Keratinocyte (primary cell): ENCODE data around the gene PCARE. TPM values are rescaled to one million over a fixed set of nuclear protein-coding genes. Genes with fewer than 3 reads are reported as not detected.
A peak's percentile ranks its signal among the peaks of the same experiment; 100 is the strongest.

Experiments
- DNase-seq: peaks from one replicate; pipeline ENCODE4 v3.0.0-alpha.2; 2011; ENCODE audit warnings: low read depth, missing footprints, low spot score
- FAIRE-seq: peaks from 2 replicates; lab custom pipeline; 2011; peaks lifted over from hg19 to GRCh38; lab: Jason Lieb, UNC
- H2AFZ ChIP-seq: 2 replicates; pipeline ENCODE4 v1.6.0; 2012; ENCODE audit warnings: low read length, control low read depth, inconsistent platforms; ENCODE audit not compliant: control insufficient read depth
- H3K27ac ChIP-seq: 2 replicates; pipeline ENCODE4 v1.5.1; 2011; ENCODE audit warnings: low read length; ENCODE audit not compliant: control insufficient read depth, insufficient read depth
- H3K27me3 ChIP-seq: 3 replicates; pipeline ENCODE4 v1.6.0; 2011; ENCODE audit warnings: low read length; ENCODE audit not compliant: control insufficient read depth, insufficient read depth; ENCODE audit errors: extremely low read depth
- H3K36me3 ChIP-seq, 2 experiments: 2 replicates in 1 of 2; 3 replicates in 1 of 2; pipeline ENCODE4 v1.5.1; 2011; ENCODE audit warnings: low read length in 2 of 2, mild to moderate bottlenecking in 1 of 2; ENCODE audit not compliant: control insufficient read depth in 2 of 2, insufficient read depth in 2 of 2; ENCODE audit errors: extremely low read depth in 1 of 2
- H3K4me1 ChIP-seq: 3 replicates; pipeline ENCODE4 v1.5.1; 2011; ENCODE audit warnings: low read length; ENCODE audit not compliant: control insufficient read depth, insufficient read depth; ENCODE audit errors: extremely low read depth
- H3K4me2 ChIP-seq: 3 replicates; pipeline ENCODE4 v1.6.0; 2011; ENCODE audit warnings: low read depth, low read length; ENCODE audit not compliant: control insufficient read depth, insufficient read depth; ENCODE audit errors: extremely low read depth
- H3K4me3 ChIP-seq, 3 experiments: fragments of 200-600 bp in 1 of 3; sonication (generic) in 1 of 3; 2 replicates in 2 of 3; 3 replicates in 1 of 3; pipeline ENCODE4 v1.5.1; 2011 to 2016; ENCODE audit warnings: low read length in 3 of 3, mild to moderate bottlenecking in 3 of 3, control low read depth in 2 of 3, inconsistent platforms in 1 of 3, low read depth in 1 of 3, mixed read lengths in 1 of 3, mixed run types in 1 of 3, moderate library complexity in 1 of 3; ENCODE audit not compliant: control insufficient read depth in 2 of 3, insufficient read depth in 2 of 3; ENCODE audit errors: extremely low read depth in 1 of 3
- H3K79me2 ChIP-seq: 2 replicates; pipeline ENCODE4 v1.6.0; 2012; ENCODE audit warnings: low read length; ENCODE audit not compliant: control insufficient read depth, insufficient read depth
- H3K9ac ChIP-seq: 3 replicates; pipeline ENCODE4 v1.6.0; 2011; ENCODE audit warnings: low read length; ENCODE audit not compliant: control insufficient read depth, insufficient read depth; ENCODE audit errors: extremely low read depth
- H3K9me1 ChIP-seq: 3 replicates; pipeline ENCODE4 v1.6.0; 2011; ENCODE audit warnings: low read length; ENCODE audit not compliant: control insufficient read depth, insufficient read depth; ENCODE audit errors: extremely low read depth
- H3K9me3 ChIP-seq: 2 replicates; pipeline ENCODE4 v1.5.1; 2012; ENCODE audit warnings: low read depth, low read length; ENCODE audit not compliant: control insufficient read depth
- H4K20me1 ChIP-seq: 3 replicates; pipeline ENCODE4 v1.6.0; 2011; ENCODE audit warnings: low read length; ENCODE audit not compliant: control insufficient read depth, insufficient read depth; ENCODE audit errors: extremely low read depth
- EZH2 ChIP-seq: IDR thresholded peaks from one replicate; pipeline ENCODE4 v1.6.1; 2012; ENCODE audit warnings: inconsistent platforms, mild to moderate bottlenecking, low read length, moderate library complexity
- dilution Hi-C: fragments of 300-500 bp; cut with MboI; formaldehyde crosslinking; loops from one replicate; pipeline ENCODE4 v1.7.0; 2020; ENCODE audit warnings: low sequenced_read_pairs; ENCODE audit not compliant: extremely low pct_ligation_motif_present
- polyA plus RNA-seq, 5 experiments: library from polyadenylated mRNA; depleted of rRNA in 3 of 5; stranded (reverse) in 3 of 5; stranded (forward) in 1 of 5; unstranded in 1 of 5; fragments of >200 nt; gene quantifications; 1 replicate in 1 of 5; 2 replicates in 3 of 5; 3 replicates in 1 of 5; pipeline versions ENCODE4 v1.2.1 to v1.2.3, GENCODE V29; 2011 to 2012; ENCODE audit warnings: missing spikeins in 2 of 5, low read depth in 1 of 5, low replicate concordance in 1 of 5
- TF ChIP-seq, protein P1 (sequence below), 3 experiments: IDR thresholded peaks in 1 of 3; conservative IDR thresholded peaks in 1 of 3; optimal IDR thresholded peaks in 1 of 3; 2 replicates in 2 of 3; 3 replicates in 1 of 3; pipeline versions ENCODE3 to v1.5.1; 2011; ENCODE audit warnings: low read length in 3 of 3, mild to moderate bottlenecking in 3 of 3, moderate library complexity in 2 of 3, control low read depth in 1 of 3, inconsistent platforms in 1 of 3; ENCODE audit not compliant: insufficient read depth in 2 of 3; ENCODE audit errors: extremely low read depth in 1 of 3

The PCARE gene
- polyA plus RNA-seq, 1 donor (not counting 4 experiments of a cell fraction or from before 2014, with no cell fraction given), result not detected

DNA sequence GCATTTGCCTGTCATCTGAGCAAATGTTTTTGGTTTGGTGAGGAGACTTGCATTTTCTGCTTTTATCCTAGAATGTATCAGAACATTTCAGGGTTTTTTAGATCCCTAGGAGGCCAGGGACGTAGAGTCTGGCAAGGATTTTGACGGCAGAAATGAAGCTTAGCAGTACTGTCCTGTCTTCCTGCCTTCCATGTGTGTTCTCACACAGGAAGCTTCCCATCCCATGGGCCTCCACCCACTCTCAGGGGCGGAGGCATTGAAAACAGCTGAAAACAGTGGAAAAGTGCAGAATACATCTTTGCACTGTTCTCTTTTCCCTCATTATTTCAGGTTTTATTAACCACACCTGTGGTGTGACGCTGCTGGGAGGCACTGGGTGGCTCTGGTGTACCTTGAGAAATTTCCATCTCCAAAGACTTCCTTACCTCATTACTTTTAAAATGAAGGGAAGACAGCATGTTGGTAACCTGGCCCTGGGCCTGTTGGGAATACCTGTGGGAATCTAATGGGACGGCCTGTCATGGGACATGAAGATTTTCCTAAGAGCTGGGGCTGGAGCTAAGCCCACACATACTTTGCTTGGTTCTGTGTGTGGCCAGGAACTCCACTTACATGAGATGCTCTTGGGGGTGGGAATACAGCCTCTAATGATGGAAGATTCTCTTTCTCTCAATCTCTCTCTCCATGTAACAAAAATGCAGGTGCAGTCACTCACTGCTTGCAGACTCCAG is 20.5 kb downstream of the PCARE start:
- Histone ChIP-seq H3K27ac (peak overlapping the region; percentile 52), H2AFZ (peak overlapping the region; percentile 42), H3K9me1 (no peaks in the 10 kb centered on the region), H3K79me2 (no peaks in the 10 kb centered on the region), H3K9me3 (no peaks in the 10 kb centered on the region), H4K20me1 (no peaks in the 10 kb centered on the region), H3K9ac (peak overlapping the region; percentile 24), H3K4me3 (no peak overlapping the region), H3K4me2 (peak overlapping the region; percentile 13), H3K36me3 (no peaks in the 10 kb centered on the region), H3K27me3 (no peaks in the 10 kb centered on the region), H3K4me1 (peaks cover 16% of the 10 kb centered on the region)
- dilution Hi-C loops, result loop anchor here (25.0 kb wide), 1 partner anchor 133 kb away; no protein-coding TSS in a partner anchor
- no peak for DNase-seq
- TF ChIP-seq EZH2, result no peak
- TF ChIP-seq, protein P1, sequence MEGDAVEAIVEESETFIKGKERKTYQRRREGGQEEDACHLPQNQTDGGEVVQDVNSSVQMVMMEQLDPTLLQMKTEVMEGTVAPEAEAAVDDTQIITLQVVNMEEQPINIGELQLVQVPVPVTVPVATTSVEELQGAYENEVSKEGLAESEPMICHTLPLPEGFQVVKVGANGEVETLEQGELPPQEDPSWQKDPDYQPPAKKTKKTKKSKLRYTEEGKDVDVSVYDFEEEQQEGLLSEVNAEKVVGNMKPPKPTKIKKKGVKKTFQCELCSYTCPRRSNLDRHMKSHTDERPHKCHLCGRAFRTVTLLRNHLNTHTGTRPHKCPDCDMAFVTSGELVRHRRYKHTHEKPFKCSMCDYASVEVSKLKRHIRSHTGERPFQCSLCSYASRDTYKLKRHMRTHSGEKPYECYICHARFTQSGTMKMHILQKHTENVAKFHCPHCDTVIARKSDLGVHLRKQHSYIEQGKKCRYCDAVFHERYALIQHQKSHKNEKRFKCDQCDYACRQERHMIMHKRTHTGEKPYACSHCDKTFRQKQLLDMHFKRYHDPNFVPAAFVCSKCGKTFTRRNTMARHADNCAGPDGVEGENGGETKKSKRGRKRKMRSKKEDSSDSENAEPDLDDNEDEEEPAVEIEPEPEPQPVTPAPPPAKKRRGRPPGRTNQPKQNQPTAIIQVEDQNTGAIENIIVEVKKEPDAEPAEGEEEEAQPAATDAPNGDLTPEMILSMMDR (optimal IDR thresholded peaks at IDR 0.05 in 1 of 3, IDR thresholded peaks at IDR 0.05 in 1 of 3, conservative IDR thresholded peaks at IDR 0.05 in 1 of 3; ENCODE audit: extremely low read depth in 1 of 3, insufficient read depth in 2 of 3, low read length in 3 of 3), result peak; percentile 42 to 66 (median 50)
- FAIRE-seq, result peak; percentile 56

DNA sequence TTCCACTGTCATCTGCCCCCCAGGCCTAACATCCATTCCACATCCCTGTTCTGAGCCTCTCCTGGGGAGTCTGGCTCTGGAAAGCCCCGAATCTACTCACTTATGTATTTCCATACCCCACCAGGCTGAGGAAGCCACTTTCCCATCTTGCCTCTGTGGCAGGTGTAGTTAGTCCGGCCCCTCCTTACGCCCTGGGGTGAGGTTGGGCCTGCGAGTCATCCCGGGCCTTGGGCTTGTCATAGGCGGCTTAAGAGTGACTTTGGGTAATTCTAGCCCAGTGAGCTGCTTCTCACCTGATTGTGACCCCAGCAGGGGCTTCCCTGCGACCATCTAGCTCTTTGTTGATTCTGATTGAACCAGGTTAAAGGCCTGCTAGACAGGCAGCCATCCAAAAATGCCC is 21.1 kb downstream of the PCARE start:
- no peaks in the 10 kb centered on the region for H3K9me1 ChIP-seq
- no peaks in the 10 kb centered on the region for H3K36me3 ChIP-seq
- no peaks in the 10 kb centered on the region for H4K20me1 ChIP-seq
- H3K9ac ChIP-seq, result peak overlapping the region; percentile 24
- H3K27ac ChIP-seq, result peak overlapping the region; percentile 52
- H3K4me3 ChIP-seq, result no peak overlapping the region
- TF ChIP-seq, protein P1 (optimal IDR thresholded peaks at IDR 0.05 in 1 of 3, IDR thresholded peaks at IDR 0.05 in 1 of 3, conservative IDR thresholded peaks at IDR 0.05 in 1 of 3; ENCODE audit: extremely low read depth in 1 of 3, insufficient read depth in 2 of 3, low read length in 3 of 3), result no peak
- TF ChIP-seq EZH2, result no peak
- peak; percentile 20 for FAIRE-seq
- peak overlapping the region; percentile 13 for H3K4me2 ChIP-seq
- DNase-seq, result no peak
- no peaks in the 10 kb centered on the region for H3K27me3 ChIP-seq
- no peaks in the 10 kb centered on the region for H3K9me3 ChIP-seq
- dilution Hi-C loops, result loop anchor here (25.0 kb wide), 1 partner anchor 134 kb away; no protein-coding TSS in a partner anchor
- peak overlapping the region; percentile 42 for H2AFZ ChIP-seq
- H3K79me2 ChIP-seq, result no peaks in the 10 kb centered on the region
- peaks cover 16% of the 10 kb centered on the region for H3K4me1 ChIP-seq
